RWPE2 (cell line): ENCODE data around the gene RLF.
"Not testable (repeated sequence)": the region's sequence is repeated elsewhere in the genome, so short reads cannot be mapped to it uniquely, and the experiment has no call there.

Experiments used
- ATAC-seq: fragments of 200-7000 bp; cut with Tn5 transposase; 3 replicates; pipeline ENCODE4 v1.9.1; 2021; ENCODE audit warnings: low read depth
- DNase-seq: peaks from one replicate; pipeline ENCODE4 v3.0.0-alpha.2; 2020; ENCODE audit warnings: low spot score
- H3K27ac ChIP-seq: fragments of 450-650 bp; 2 replicates; pipeline ENCODE4 v1.5.1; 2017; ENCODE audit warnings: mild to moderate bottlenecking; ENCODE audit not compliant: poor library complexity, severe bottlenecking
- H3K27me3 ChIP-seq: fragments of 250-450 bp; sonication (Bioruptor Pico); 2 replicates; pipeline ENCODE4 v1.5.1; 2021; ENCODE audit warnings: mild to moderate bottlenecking, moderate library complexity; ENCODE audit not compliant: insufficient read depth, poor library complexity, severe bottlenecking
- H3K36me3 ChIP-seq: fragments of 250-450 bp; sonication (Bioruptor Pico); 2 replicates; pipeline ENCODE4 v1.5.1; 2020; ENCODE audit warnings: low read depth, mild to moderate bottlenecking, moderate library complexity
- H3K4me1 ChIP-seq: fragments of 250-450 bp; sonication (Bioruptor Pico); 2 replicates; pipeline ENCODE4 v1.5.1; 2021; ENCODE audit warnings: mild to moderate bottlenecking, moderate library complexity; ENCODE audit not compliant: insufficient read depth, poor library complexity, severe bottlenecking
- H3K4me3 ChIP-seq: fragments of 250-450 bp; sonication (Bioruptor Pico); 2 replicates; pipeline ENCODE4 v1.5.1; 2021; ENCODE audit warnings: mild to moderate bottlenecking, moderate library complexity; ENCODE audit not compliant: severe bottlenecking
- H3K9me3 ChIP-seq: fragments of 250-450 bp; sonication (Bioruptor Pico); 2 replicates; pipeline ENCODE4 v1.5.1; 2021; ENCODE audit warnings: mild to moderate bottlenecking, moderate library complexity; ENCODE audit not compliant: severe bottlenecking
- CTCF ChIP-seq: fragments of 450-650 bp; IDR thresholded peaks from one replicate; pipeline ENCODE4 v1.5.1; 2017; ENCODE audit warnings: mild to moderate bottlenecking, moderate library complexity; ENCODE audit not compliant: poor library complexity, severe bottlenecking

Gene RLF

GRCh38 chr1:40187399-40187798, 26.2 kb downstream of the RLF start:
- ATAC-seq (no peak), DNase-seq (no peak)
- H3K4me3 ChIP-seq: no peak overlapping the region
- H3K27me3 ChIP-seq: no peaks in the 10 kb centered on the region
- H3K9me3 ChIP-seq: no peaks in the 10 kb centered on the region
- H3K27ac ChIP-seq: no peak overlapping the region
- no peak for TF ChIP-seq CTCF
- H3K4me1 ChIP-seq: peaks cover 6% of the 10 kb centered on the region
- peaks cover 38% of the 10 kb centered on the region for H3K36me3 ChIP-seq

- not testable (repeated sequence) for H3K27ac ChIP-seq, ATAC-seq, H3K4me3 ChIP-seq, H3K4me1 ChIP-seq, DNase-seq, H3K9me3 ChIP-seq, H3K27me3 ChIP-seq
- H3K36me3 ChIP-seq: peaks cover 89% of the 10 kb centered on the region
Observed at GRCh38 chr1:40194639-40195038, 33.5 kb downstream of the RLF start.

- Histone ChIP-seq H3K4me3 (no peak overlapping the region), H3K4me1 (no peaks in the 10 kb centered on the region), H3K27ac (no peak overlapping the region), H3K36me3 (peaks cover 79% of the 10 kb centered on the region), H3K27me3 (no peaks in the 10 kb centered on the region), H3K9me3 (peaks cover 2% of the 10 kb centered on the region)
- TF ChIP-seq CTCF: peak; percentile 37
- ATAC-seq: no peak
- DNase-seq: no peak
Observed at GRCh38 chr1:40197656-40198055, 36.5 kb downstream of the RLF start.

GRCh38 chr1:40199126-40199525, 37.9 kb downstream of the RLF start:
- Histone ChIP-seq H3K27ac (no peak overlapping the region), H3K4me3 (no peak overlapping the region), H3K9me3 (no peaks in the 10 kb centered on the region), H3K27me3 (no peaks in the 10 kb centered on the region), H3K36me3 (peaks cover 70% of the 10 kb centered on the region), H3K4me1 (no peaks in the 10 kb centered on the region)
- no peak for TF ChIP-seq CTCF
- no peak for ATAC-seq
- no peak for DNase-seq

GRCh38 chr1:40204856-40205255, 43.7 kb downstream of the RLF start:
- Histone ChIP-seq H3K9me3 (no peaks in the 10 kb centered on the region), H3K4me3 (no peak overlapping the region), H3K27me3 (no peaks in the 10 kb centered on the region), H3K4me1 (no peaks in the 10 kb centered on the region), H3K36me3 (peaks cover 64% of the 10 kb centered on the region), H3K27ac (no peak overlapping the region)
- ATAC-seq (no peak), DNase-seq (no peak)
- no peak for TF ChIP-seq CTCF
